SU-DHL-6 (cell line): Measurements from ENCODE around the gene MYL4.

ENCODE experiments used
- EZH2phosphoT487 ChIP-seq: fragments of 200-600 bp; sonication (generic), shearing (Covaris generic); conservative IDR thresholded peaks from 2 replicates; pipeline ENCODE4 v1.6.1; 2018; ENCODE audit warnings: mild to moderate bottlenecking, antibody characterized with exemption, low read length, moderate library complexity, mixed read lengths
- TF ChIP-seq, protein P1 (sequence below): fragments of 200-600 bp; sonication (generic); IDR thresholded peaks from one replicate; pipeline ENCODE4 v1.5.1; 2017; ENCODE audit warnings: antibody characterized with exemption, mild to moderate bottlenecking, low read length, moderate library complexity; ENCODE audit not compliant: insufficient read depth, poor library complexity, severe bottlenecking

- TF ChIP-seq, protein P1, sequence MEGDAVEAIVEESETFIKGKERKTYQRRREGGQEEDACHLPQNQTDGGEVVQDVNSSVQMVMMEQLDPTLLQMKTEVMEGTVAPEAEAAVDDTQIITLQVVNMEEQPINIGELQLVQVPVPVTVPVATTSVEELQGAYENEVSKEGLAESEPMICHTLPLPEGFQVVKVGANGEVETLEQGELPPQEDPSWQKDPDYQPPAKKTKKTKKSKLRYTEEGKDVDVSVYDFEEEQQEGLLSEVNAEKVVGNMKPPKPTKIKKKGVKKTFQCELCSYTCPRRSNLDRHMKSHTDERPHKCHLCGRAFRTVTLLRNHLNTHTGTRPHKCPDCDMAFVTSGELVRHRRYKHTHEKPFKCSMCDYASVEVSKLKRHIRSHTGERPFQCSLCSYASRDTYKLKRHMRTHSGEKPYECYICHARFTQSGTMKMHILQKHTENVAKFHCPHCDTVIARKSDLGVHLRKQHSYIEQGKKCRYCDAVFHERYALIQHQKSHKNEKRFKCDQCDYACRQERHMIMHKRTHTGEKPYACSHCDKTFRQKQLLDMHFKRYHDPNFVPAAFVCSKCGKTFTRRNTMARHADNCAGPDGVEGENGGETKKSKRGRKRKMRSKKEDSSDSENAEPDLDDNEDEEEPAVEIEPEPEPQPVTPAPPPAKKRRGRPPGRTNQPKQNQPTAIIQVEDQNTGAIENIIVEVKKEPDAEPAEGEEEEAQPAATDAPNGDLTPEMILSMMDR, result no peak
- TF ChIP-seq EZH2phosphoT487, result no peak
These were observed 1.6 kb downstream of the MYL4 start for GRCh38 chr17:47210779-47211178.
